AG04450 (cell line): ENCODE data around the gene FCHSD2. TPM values are rescaled to one million over a fixed set of nuclear protein-coding genes. Genes with fewer than 3 reads are reported as not detected.

Experiments used
- CTCF ChIA-PET: fragments of 300-600, 350-600 bp; formaldehyde crosslinking; extraction: SDS; loops from one replicate; lab custom pipeline; 2022; ENCODE audit warnings: antibody characterized with exemption, inconsistent platforms; lab: Charles Lee
- POLR2A ChIA-PET: fragments of 350-600 bp; formaldehyde crosslinking; extraction: SDS; loops from one replicate; lab custom pipeline; 2021; ENCODE audit warnings: antibody characterized with exemption, inconsistent platforms; lab: Yijun Ruan, JAX
- DNase-seq: peaks from one replicate; pipeline ENCODE4 v3.0.0-alpha.2; 2011; ENCODE audit warnings: low read depth, low spot score
- H3K27ac ChIP-seq: one replicate; pipeline ENCODE4 v1.5.1; 2012; ENCODE audit warnings: low read depth, low read length, control low read depth
- H3K27me3 ChIP-seq: one replicate; pipeline ENCODE4 v1.6.0; 2012; ENCODE audit warnings: low read length; ENCODE audit not compliant: control insufficient read depth, insufficient read depth
- H3K4me3 ChIP-seq: 2 replicates; pipeline ENCODE4 v1.5.1; 2011; ENCODE audit warnings: mild to moderate bottlenecking, low read depth, low read length, control low read depth
- H3K9me3 ChIP-seq: 2 replicates; pipeline ENCODE4 v1.5.1; 2012; ENCODE audit warnings: low read length; ENCODE audit not compliant: control insufficient read depth, insufficient read depth
- polyA plus RNA-seq: library from polyadenylated mRNA; depleted of rRNA; stranded (reverse); fragments of >200 nt; gene quantifications from 2 replicates; pipeline ENCODE4 v1.2.3, GENCODE V29; 2011
- TF ChIP-seq, protein P1 (sequence below): IDR thresholded peaks from 2 replicates; pipeline ENCODE4 v1.5.1; 2011; ENCODE audit warnings: low read depth, low read length, control low read depth, inconsistent platforms

FCHSD2 gene
- polyA plus RNA-seq, 1 experiment, result 24.7 TPM

- H3K4me3 ChIP-seq, result no peak overlapping the region
- no peak overlapping the region for H3K27ac ChIP-seq
- peaks cover 20% of the 10 kb centered on the region for H3K9me3 ChIP-seq
- H3K27me3 ChIP-seq, result no peaks in the 10 kb centered on the region
- ChIA-PET POLR2A (no interaction called here), CTCF (no interaction called here)
- DNase-seq, result no peak
- TF ChIP-seq, protein P1, sequence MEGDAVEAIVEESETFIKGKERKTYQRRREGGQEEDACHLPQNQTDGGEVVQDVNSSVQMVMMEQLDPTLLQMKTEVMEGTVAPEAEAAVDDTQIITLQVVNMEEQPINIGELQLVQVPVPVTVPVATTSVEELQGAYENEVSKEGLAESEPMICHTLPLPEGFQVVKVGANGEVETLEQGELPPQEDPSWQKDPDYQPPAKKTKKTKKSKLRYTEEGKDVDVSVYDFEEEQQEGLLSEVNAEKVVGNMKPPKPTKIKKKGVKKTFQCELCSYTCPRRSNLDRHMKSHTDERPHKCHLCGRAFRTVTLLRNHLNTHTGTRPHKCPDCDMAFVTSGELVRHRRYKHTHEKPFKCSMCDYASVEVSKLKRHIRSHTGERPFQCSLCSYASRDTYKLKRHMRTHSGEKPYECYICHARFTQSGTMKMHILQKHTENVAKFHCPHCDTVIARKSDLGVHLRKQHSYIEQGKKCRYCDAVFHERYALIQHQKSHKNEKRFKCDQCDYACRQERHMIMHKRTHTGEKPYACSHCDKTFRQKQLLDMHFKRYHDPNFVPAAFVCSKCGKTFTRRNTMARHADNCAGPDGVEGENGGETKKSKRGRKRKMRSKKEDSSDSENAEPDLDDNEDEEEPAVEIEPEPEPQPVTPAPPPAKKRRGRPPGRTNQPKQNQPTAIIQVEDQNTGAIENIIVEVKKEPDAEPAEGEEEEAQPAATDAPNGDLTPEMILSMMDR, result no peak
These were observed 234.0 kb downstream of the FCHSD2 start for GRCh38 chr11:72908032-72908676.

DNA sequence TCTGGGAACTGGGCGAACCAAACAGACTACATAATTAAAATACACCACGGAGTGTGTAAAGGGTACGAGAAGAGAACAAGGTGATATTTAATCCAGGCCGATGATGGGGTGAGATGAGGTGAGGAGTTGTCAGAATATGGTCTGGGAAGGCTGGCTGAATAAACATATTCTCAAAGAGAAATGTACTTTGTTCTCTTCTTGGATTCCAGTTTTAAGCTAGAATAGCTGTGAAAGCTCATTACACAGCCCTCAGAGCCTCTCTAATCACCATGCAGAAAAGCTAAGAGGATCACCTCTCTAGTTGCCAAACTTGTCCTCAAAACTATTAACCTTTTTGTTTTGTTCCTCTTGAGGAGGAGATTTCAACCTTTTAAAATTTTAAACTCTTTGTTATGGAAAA, 238.1 kb downstream of the FCHSD2 start:
- ChIA-PET POLR2A (no interaction called here), CTCF (no interaction called here)

DNA sequence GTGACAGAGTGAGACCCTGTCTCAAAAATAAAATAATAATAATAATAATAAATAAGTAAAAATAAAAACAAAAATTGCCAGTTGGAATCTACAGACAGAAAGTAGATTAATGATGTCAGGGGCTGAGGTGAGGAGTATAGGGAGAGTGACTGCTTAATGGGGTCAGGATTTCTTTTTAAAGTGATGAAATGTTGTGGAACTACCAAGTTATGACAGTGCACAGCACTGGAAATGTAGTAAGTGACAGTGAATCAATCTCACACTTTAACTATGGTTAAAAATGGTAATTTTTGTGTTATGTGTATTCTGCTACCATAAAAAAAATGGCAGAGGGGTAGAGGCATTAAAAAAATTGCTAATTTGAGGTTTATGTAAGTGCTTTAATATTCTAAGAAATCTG, 240.7 kb downstream of the FCHSD2 start:
- Histone ChIP-seq H3K4me3 (no peak overlapping the region), H3K27ac (no peak overlapping the region), H3K27me3 (no peaks in the 10 kb centered on the region), H3K9me3 (no peaks in the 10 kb centered on the region)
- ChIA-PET POLR2A (no interaction called here), CTCF (no interaction called here)
- no peak for DNase-seq
- TF ChIP-seq, protein P1, result no peak

More for the DNA sequence above, 238.1 kb downstream of the FCHSD2 start:
- no peak for DNase-seq
- TF ChIP-seq, protein P1, result no peak
- Histone ChIP-seq H3K27ac (no peak overlapping the region), H3K27me3 (no peaks in the 10 kb centered on the region), H3K9me3 (peaks cover 5% of the 10 kb centered on the region), H3K4me3 (no peak overlapping the region)

DNA sequence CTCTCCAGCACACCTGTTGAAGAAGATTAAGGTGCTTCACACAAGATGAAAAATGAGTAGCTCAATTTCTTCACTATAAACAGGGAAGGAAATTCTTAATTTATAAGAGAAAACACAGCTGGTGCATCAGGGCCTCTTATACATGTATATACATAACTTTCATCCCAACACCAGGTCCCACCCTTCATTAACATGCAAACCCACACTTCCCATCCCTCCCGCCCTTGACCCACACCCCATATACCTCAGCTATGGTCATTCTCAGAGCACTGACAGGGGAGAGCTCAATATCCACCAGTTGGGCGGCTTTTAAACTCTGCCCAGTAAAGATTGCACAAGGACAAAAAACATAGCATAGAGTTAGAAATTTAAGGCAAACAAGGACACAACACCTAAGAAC, 242.1 kb downstream of the FCHSD2 start:
- Histone ChIP-seq H3K4me3 (no peak overlapping the region), H3K27ac (no peak overlapping the region), H3K27me3 (no peaks in the 10 kb centered on the region), H3K9me3 (no peaks in the 10 kb centered on the region)
- TF ChIP-seq, protein P1, result no peak
- ChIA-PET POLR2A (no interaction called here), CTCF (no interaction called here)
- DNase-seq, result no peak

DNA sequence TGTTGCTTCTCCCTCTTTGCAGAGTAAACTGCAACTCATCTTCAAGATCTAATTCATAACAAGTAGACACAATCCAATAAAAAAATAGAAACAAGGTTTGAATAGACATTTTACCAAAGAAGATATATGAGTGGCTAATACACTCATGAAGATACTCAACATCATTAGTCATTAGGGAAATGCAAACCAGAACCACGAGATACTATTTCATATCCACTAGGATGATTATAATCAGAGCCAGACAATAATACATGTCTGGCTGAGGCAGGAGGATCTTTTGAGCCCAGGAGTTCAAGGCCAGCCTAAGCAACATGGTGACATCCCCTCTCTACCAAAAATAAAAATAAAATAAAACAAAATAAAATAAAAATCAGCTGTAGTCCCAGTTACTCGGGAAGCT, 242.9 kb downstream of the FCHSD2 start:
- DNase-seq, result no peak
- H3K9me3 ChIP-seq, result no peaks in the 10 kb centered on the region

More for the DNA sequence above, 242.9 kb downstream of the FCHSD2 start:
- Histone ChIP-seq H3K27me3 (no peaks in the 10 kb centered on the region), H3K4me3 (no peak overlapping the region), H3K27ac (no peak overlapping the region)
- CTCF ChIA-PET, result no interaction called here
- POLR2A ChIA-PET, result no interaction called here
- TF ChIP-seq, protein P1, result no peak
